ENCODE data around the gene RNU2-63P.
"Not testable (repeated sequence)": the region's sequence is repeated elsewhere in the genome, so short reads cannot be mapped to it uniquely, and the experiment has no call there.

GRCh38 chr2:88045561-88045960 lies 29.2 kb upstream of the RNU2-63P start:
- TF ChIP-seq CTCF (conservative IDR thresholded peaks at IDR 0.05); ZFX (IDR thresholded peaks at IDR 0.05): not testable (repeated sequence)

Measured in C4-2B (cell line).